ENCODE results near the gene POC1A.
A peak's percentile ranks its signal among the peaks of the same experiment; 100 is the strongest.

POC1A gene

GRCh38 chr3:52099001-52099401 is 55.2 kb downstream of the POC1A start:
- no peak for TF ChIP-seq CTCF (conservative IDR thresholded peaks at IDR 0.05; ENCODE audit: low read depth)
- DNase-seq (ENCODE audit: low spot score), result no peak
- CTCF ChIA-PET, result interaction anchor here (1.2 kb wide), 1 partner anchor 46 kb away, joined by 4 read pairs; no protein-coding TSS in a partner anchor
- POLR2A ChIA-PET (ENCODE audit: low non-redundant PET), result no interaction called here
- H3K27ac ChIP-seq, result no peak overlapping the region

- no peak overlapping the region for H3K27ac ChIP-seq
- no peak for DNase-seq (ENCODE audit: low spot score)
- ChIA-PET POLR2A (ENCODE audit: low non-redundant PET) (no interaction called here), CTCF (interaction anchor here (1.2 kb wide), 1 partner anchor 45 kb away, joined by 4 read pairs; no protein-coding TSS in a partner anchor)
- no peak for TF ChIP-seq CTCF (conservative IDR thresholded peaks at IDR 0.05; ENCODE audit: low read depth)
Measured at GRCh38 chr3:52097851-52098507, 56.2 kb downstream of the POC1A start.

GRCh38 chr3:52095990-52096775 is 58.0 kb downstream of the POC1A start:
- ChIA-PET CTCF (no interaction called here), POLR2A (ENCODE audit: low non-redundant PET) (no interaction called here)
- TF ChIP-seq CTCF (conservative IDR thresholded peaks at IDR 0.05; ENCODE audit: low read depth), result no peak
- no peak overlapping the region for H3K27ac ChIP-seq
- no peak for DNase-seq (ENCODE audit: low spot score)

- ChIA-PET CTCF (interaction anchor here (0.7 kb wide), 1 partner anchor 85 kb away, joined by 3 read pairs; no protein-coding TSS in a partner anchor), POLR2A (ENCODE audit: low non-redundant PET) (no interaction called here)
- H3K27ac ChIP-seq, result 0 out of 2 replicates have a peak overlapping the region, but pooled peaks have one; percentile 5
- TF ChIP-seq CTCF (conservative IDR thresholded peaks at IDR 0.05; ENCODE audit: low read depth), result no peak
- no peak for DNase-seq (ENCODE audit: low spot score)
Measured at GRCh38 chr3:52094571-52095485, 59.4 kb downstream of the POC1A start.

GRCh38 chr3:52093756-52094545 is 60.3 kb downstream of the POC1A start:
- ChIA-PET CTCF (interaction anchor here (0.7 kb wide), 1 partner anchor 84 kb away, joined by 3 read pairs; no protein-coding TSS in a partner anchor), POLR2A (ENCODE audit: low non-redundant PET) (no interaction called here)
- DNase-seq (ENCODE audit: low spot score), result no peak
- no peak for TF ChIP-seq CTCF (conservative IDR thresholded peaks at IDR 0.05; ENCODE audit: low read depth)
- peak overlapping the region; percentile 15; the same call in 1 of the 2 replicates for H3K27ac ChIP-seq
